VCaP (cell line): ENCODE data around the gene CCM2L.

Source experiments
- H3K27ac ChIP-seq: fragments of 450-650 bp; 2 replicates; pipeline ENCODE4 v1.5.1; 2017
- TF ChIP-seq, protein P1 (sequence below): fragments of 450-650 bp; conservative IDR thresholded peaks from 2 replicates; pipeline ENCODE4 v1.5.1; 2017; ENCODE audit warnings: mild to moderate bottlenecking, moderate library complexity

The CCM2L gene

GRCh38 chr20:32064667-32065066, 54.4 kb downstream of the CCM2L start:
- H3K27ac ChIP-seq, result no peak overlapping the region
- TF ChIP-seq, protein P1, sequence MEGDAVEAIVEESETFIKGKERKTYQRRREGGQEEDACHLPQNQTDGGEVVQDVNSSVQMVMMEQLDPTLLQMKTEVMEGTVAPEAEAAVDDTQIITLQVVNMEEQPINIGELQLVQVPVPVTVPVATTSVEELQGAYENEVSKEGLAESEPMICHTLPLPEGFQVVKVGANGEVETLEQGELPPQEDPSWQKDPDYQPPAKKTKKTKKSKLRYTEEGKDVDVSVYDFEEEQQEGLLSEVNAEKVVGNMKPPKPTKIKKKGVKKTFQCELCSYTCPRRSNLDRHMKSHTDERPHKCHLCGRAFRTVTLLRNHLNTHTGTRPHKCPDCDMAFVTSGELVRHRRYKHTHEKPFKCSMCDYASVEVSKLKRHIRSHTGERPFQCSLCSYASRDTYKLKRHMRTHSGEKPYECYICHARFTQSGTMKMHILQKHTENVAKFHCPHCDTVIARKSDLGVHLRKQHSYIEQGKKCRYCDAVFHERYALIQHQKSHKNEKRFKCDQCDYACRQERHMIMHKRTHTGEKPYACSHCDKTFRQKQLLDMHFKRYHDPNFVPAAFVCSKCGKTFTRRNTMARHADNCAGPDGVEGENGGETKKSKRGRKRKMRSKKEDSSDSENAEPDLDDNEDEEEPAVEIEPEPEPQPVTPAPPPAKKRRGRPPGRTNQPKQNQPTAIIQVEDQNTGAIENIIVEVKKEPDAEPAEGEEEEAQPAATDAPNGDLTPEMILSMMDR, result no peak

DNA sequence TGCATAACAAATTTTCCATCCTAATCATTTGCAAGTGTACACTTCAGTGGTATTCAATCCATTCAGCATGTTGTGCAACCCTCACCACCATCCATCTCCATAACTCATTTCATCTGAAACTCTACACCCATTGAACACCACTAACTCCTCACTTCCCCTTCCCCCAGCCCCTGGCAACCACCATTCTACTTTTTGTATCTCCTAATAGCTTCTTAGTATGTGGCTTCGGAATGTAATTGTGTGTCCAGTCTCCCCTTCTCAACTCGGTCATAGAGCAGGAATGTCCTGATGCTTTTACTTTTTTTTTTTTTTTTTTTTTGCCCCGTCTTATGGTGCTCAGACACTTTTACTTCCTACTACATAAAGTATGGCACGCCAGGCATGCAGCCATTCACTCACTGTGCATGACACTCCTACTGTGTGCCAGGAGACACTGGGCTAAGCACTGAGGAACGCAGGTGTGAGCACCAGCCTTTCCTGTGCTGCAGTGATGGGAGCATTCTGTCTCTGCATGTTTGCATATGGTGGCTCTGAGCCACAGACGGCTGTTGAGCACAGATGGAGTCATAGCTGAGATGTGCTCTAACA, 57.1 kb downstream of the CCM2L start:
- TF ChIP-seq, protein P1, result no peak
- no peak overlapping the region for H3K27ac ChIP-seq

DNA sequence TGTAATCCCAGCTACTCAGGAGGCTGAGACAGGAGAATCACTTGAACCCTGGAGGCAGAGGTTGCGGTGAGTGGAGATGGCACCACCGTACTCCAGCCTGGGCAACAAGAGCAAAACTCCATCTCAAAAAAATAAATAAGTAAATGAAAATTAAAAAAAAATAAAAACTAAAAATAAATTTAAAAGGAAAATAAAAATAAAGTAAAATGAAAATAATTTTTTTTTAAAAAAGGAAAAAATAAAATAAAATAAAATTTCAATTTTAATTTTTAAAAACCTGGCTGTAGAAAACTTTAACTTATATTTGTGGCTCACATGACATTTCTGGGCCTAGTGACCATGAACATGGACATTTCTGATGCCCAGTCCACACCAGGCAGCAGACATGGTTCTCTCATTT, 57.9 kb downstream of the CCM2L start:
- TF ChIP-seq, protein P1, result no peak
- H3K27ac ChIP-seq, result no peak overlapping the region

DNA sequence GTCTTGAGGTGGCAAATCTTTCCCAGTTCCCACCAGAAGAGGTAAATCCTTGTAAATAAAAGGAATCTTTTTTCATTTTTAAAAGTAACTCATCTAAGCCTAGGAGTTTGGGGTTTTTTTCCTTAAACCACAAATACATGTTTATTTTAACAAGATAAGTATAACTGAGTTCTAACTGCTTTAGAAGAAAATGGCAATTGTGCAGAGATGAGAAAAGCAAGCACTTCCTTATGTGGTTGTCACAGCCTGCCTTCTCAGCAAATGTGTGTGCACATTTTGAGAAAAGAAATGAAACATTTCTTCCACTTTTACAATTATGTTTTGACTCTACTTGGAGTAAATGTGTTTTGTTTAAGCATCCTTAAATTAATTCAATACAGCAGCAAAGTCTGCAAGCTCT, 59.5 kb downstream of the CCM2L start:
- no peak overlapping the region for H3K27ac ChIP-seq
- TF ChIP-seq, protein P1, result no peak

- TF ChIP-seq, protein P1, result no peak
- H3K27ac ChIP-seq, result no peak overlapping the region
Observed at GRCh38 chr20:32070282-32070681, 60.0 kb downstream of the CCM2L start.

DNA sequence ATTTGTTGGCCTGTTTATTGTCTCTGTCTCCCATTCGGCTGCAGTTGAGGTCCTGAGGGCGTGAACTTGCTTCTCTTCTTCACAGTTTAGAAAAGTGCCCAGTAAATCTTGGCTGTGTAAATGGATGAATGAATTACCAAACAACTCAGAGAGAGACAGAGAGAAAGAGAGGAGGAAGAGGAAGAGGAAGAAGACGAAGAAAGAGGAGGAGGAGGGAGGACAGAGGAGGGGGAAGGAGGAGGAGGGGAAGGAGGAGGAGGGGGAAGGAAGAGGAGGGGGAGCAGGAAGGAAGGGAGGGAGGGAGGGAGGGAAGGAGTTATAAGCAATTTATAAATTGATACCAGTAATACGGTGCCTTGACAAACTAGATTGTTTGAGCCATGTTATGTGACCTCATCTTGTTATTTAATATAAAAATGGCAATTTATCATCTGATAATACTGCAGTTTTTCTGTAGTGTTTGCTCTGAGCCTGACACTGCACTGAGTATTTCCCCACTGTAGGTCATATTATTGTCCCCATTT, 60.5 kb downstream of the CCM2L start:
- no peak overlapping the region for H3K27ac ChIP-seq
- TF ChIP-seq, protein P1, result no peak

- TF ChIP-seq, protein P1, result no peak
- H3K27ac ChIP-seq, result no peak overlapping the region
Observed at GRCh38 chr20:32071395-32072167, 61.3 kb downstream of the CCM2L start.
